Endothelial cell of umbilical vein (primary cell): ENCODE data around the gene ZNF2. TPM values are rescaled to one million over a fixed set of nuclear protein-coding genes. Genes with fewer than 3 reads are reported as not detected.

ENCODE experiments used
- BruUV-seq: library from RNA; stranded (reverse); fragments of 400-500 nt; replicated peaks from 2 replicates; lab custom pipeline; 2021; lab: Mats Ljungman, UMichigan
- CTCF ChIA-PET: fragments of 300-600, 350-600 bp; sonication (Branson Sonifier 250); formaldehyde crosslinking; loops from one replicate; lab custom pipeline; 2021; ENCODE audit warnings: antibody characterized with exemption, inconsistent platforms; lab: Charles Lee
- POLR2A ChIA-PET: fragments of 300-600, 350-600 bp; sonication (Branson Sonifier 250); formaldehyde crosslinking; loops from one replicate; lab custom pipeline; 2021; ENCODE audit warnings: antibody characterized with exemption, inconsistent platforms; lab: Charles Lee
- DNase-seq: peaks from one replicate; pipeline ENCODE4 v3.0.0-alpha.2; 2011; ENCODE audit warnings: low read depth, low spot score
- FAIRE-seq: peaks from 2 replicates; lab custom pipeline; 2011; peaks lifted over from hg19 to GRCh38; lab: Jason Lieb, UNC
- H2AFZ ChIP-seq: 2 replicates; pipeline ENCODE4 v1.6.0; 2012; ENCODE audit warnings: low read depth, low read length, control low read depth, inconsistent platforms
- H3K27ac ChIP-seq: 2 replicates; pipeline ENCODE4 v1.5.1; 2011; ENCODE audit warnings: low read depth, mild to moderate bottlenecking, control low read depth, low read length, moderate library complexity; ENCODE audit not compliant: insufficient read depth
- H3K27me3 ChIP-seq, 2 experiments: 2 replicates each; pipeline versions ENCODE4 v1.6.0 to v1.6.1; 2011; ENCODE audit warnings: low read length in 2 of 2, mixed read lengths in 1 of 2; ENCODE audit not compliant: control insufficient read depth in 2 of 2, insufficient read depth in 2 of 2
- H3K36me3 ChIP-seq, 2 experiments: 2 replicates in 1 of 2; 3 replicates in 1 of 2; pipeline ENCODE4 v1.5.1; 2011; ENCODE audit warnings: low read length in 2 of 2, mild to moderate bottlenecking in 1 of 2, moderate library complexity in 1 of 2; ENCODE audit not compliant: control insufficient read depth in 2 of 2, insufficient read depth in 2 of 2; ENCODE audit errors: extremely low read depth in 1 of 2
- H3K4me1 ChIP-seq: 3 replicates; pipeline ENCODE4 v1.5.1; 2011; ENCODE audit warnings: mild to moderate bottlenecking, low read length; ENCODE audit not compliant: control insufficient read depth, insufficient read depth; ENCODE audit errors: extremely low read depth
- H3K4me2 ChIP-seq: 2 replicates; pipeline ENCODE4 v1.6.1; 2011; ENCODE audit warnings: low read length, control low read depth, mixed read lengths; ENCODE audit not compliant: insufficient read depth
- H3K4me3 ChIP-seq, 3 experiments: fragments of 200-600 bp in 1 of 3; sonication (generic), shearing (Covaris generic) in 1 of 3; replicated peaks in 1 of 3; 2 replicates each; pipeline ENCODE4 v1.5.1; 2011 to 2016; ENCODE audit warnings: control low read depth in 3 of 3, low read length in 3 of 3, mild to moderate bottlenecking in 2 of 3, inconsistent platforms in 1 of 3, low read depth in 1 of 3, moderate library complexity in 1 of 3; ENCODE audit not compliant: insufficient read depth in 1 of 3
- H3K79me2 ChIP-seq: 2 replicates; pipeline ENCODE4 v1.6.0; 2012; ENCODE audit warnings: low read length, inconsistent platforms; ENCODE audit not compliant: control insufficient read depth, insufficient read depth
- H3K9ac ChIP-seq: replicated peaks from 2 replicates; pipeline ENCODE3; 2011; ENCODE audit warnings: low read length, control low read depth; ENCODE audit not compliant: insufficient read depth; ENCODE audit errors: extremely low read depth
- H3K9me1 ChIP-seq: replicated peaks from 3 replicates; pipeline ENCODE4 v1.6.0; 2011; ENCODE audit warnings: mild to moderate bottlenecking, low read length; ENCODE audit not compliant: control insufficient read depth, insufficient read depth; ENCODE audit errors: extremely low read depth
- H3K9me3 ChIP-seq: replicated peaks from 2 replicates; pipeline ENCODE4 v1.5.1; 2012; ENCODE audit warnings: low read length, inconsistent platforms; ENCODE audit not compliant: control insufficient read depth, insufficient read depth
- H4K20me1 ChIP-seq: replicated peaks from 2 replicates; pipeline ENCODE3; 2011; ENCODE audit warnings: mild to moderate bottlenecking, low read length; ENCODE audit not compliant: control insufficient read depth, insufficient read depth; ENCODE audit errors: extremely low read depth
- CTCF ChIP-seq, 2 donors: IDR thresholded peaks; 1 replicate in 1 of 2; 2 replicates in 1 of 2; pipeline ENCODE4 v1.5.1; 2011; ENCODE audit warnings: low read length in 2 of 2, mild to moderate bottlenecking in 2 of 2, moderate library complexity in 2 of 2, control low read depth in 1 of 2, inconsistent platforms in 1 of 2, low read depth in 1 of 2; ENCODE audit not compliant: insufficient read depth in 1 of 2; ENCODE audit errors: extremely low read depth in 1 of 2
- EZH2 ChIP-seq: IDR thresholded peaks from 2 replicates; pipeline ENCODE4 v1.6.1; 2012; ENCODE audit warnings: borderline replicate concordance, low read depth, mild to moderate bottlenecking, moderate library complexity, low read length, inconsistent platforms; ENCODE audit not compliant: severe bottlenecking
- FOS ChIP-seq: IDR thresholded peaks from 2 replicates; pipeline ENCODE4 v1.6.1; 2011; ENCODE audit warnings: mild to moderate bottlenecking, low read length, moderate library complexity, borderline replicate concordance; ENCODE audit not compliant: insufficient read depth
- GATA2 ChIP-seq: IDR thresholded peaks from 2 replicates; pipeline ENCODE4 v1.7.0; 2011; ENCODE audit warnings: low read depth, mild to moderate bottlenecking, moderate library complexity, mixed read lengths, low read length; ENCODE audit not compliant: insufficient read length, insufficient read depth
- JUN ChIP-seq: IDR thresholded peaks from 2 replicates; pipeline ENCODE4 v1.6.1; 2011; ENCODE audit warnings: borderline replicate concordance, low read depth; ENCODE audit not compliant: insufficient read length, insufficient read depth
- MAX ChIP-seq: IDR thresholded peaks from 2 replicates; pipeline ENCODE4 v1.6.1; 2011; ENCODE audit not compliant: insufficient read depth, insufficient read length
- MYC ChIP-seq: IDR thresholded peaks from one replicate; pipeline ENCODE4 v1.6.1; 2011; ENCODE audit warnings: mild to moderate bottlenecking, low read depth, low read length
- POLR2A ChIP-seq: IDR thresholded peaks from 2 replicates; pipeline ENCODE4 v1.6.1; 2012; ENCODE audit warnings: low read depth, mild to moderate bottlenecking, control low read depth, low read length
- POLR2AphosphoS5 ChIP-seq: IDR thresholded peaks from 2 replicates; pipeline ENCODE4 v1.6.1; 2012; ENCODE audit warnings: low read depth, mild to moderate bottlenecking, control low read depth, low read length, moderate library complexity; ENCODE audit not compliant: insufficient read depth
- dilution Hi-C: fragments of 300-500 bp; cut with MboI; formaldehyde crosslinking; loops from one replicate; pipeline ENCODE4 v1.15.0; 2019; ENCODE audit warnings: low sequenced_read_pairs; ENCODE audit not compliant: extremely low pct_ligation_motif_present
- intact Hi-C: fragments of 100-400 bp; cut with micrococcal nuclease; formaldehyde crosslinking; loops from one replicate; pipeline ENCODE4 v1.10.0; 2022
- polyA plus RNA-seq, 4 experiments: library from polyadenylated mRNA; depleted of rRNA in 3 of 4; stranded (reverse) in 3 of 4; unstranded in 1 of 4; fragments of >200 nt; gene quantifications; 2 replicates each; pipeline versions ENCODE4 v1.2.1 to v1.2.3, GENCODE V29; 2011 to 2012; ENCODE audit warnings: missing spikeins in 1 of 4
- total RNA-seq: library from RNA; stranded (reverse); gene quantifications from 2 replicates; pipeline ENCODE4 v1.2.3, GENCODE V29; 2021

ZNF2 gene
- total and polyA plus RNA-seq, 2 donors (not counting 3 experiments of a cell fraction or from before 2014, with no cell fraction given), result 2.2 to 4.2 TPM

GRCh38 chr2:95158891-95159619 lies 6.6 kb upstream of the ZNF2 start:
- BruUV-seq, result no TSS peak
- peak overlapping the region; percentile 91 for H2AFZ ChIP-seq
- no peaks in the 10 kb centered on the region for H3K9me1 ChIP-seq
- intact Hi-C loops (no loop called here), dilution Hi-C loops (no loop called here)
- ChIA-PET POLR2A (interaction anchor here (1.8 kb wide), 1 partner anchor 37 kb away, joined by 5 read pairs; the partner anchor contains the start of gene MRPS5), CTCF (interaction anchor here (1.6 kb wide), 1 partner anchor 37 kb away, joined by 8 read pairs; the partner anchor contains the start of gene MRPS5)
- FAIRE-seq (peak; percentile 49), DNase-seq (peak; percentile 49)
- no peaks in the 10 kb centered on the region for H3K27me3 ChIP-seq
- peaks cover 0 to 6% of the 10 kb centered on the region in 2 experiments for H3K36me3 ChIP-seq
- H3K79me2 ChIP-seq, result no peaks in the 10 kb centered on the region
- H3K9me3 ChIP-seq, result no peaks in the 10 kb centered on the region
- H3K27ac ChIP-seq, result no peak overlapping the region
- H3K4me1 ChIP-seq, result peaks cover 7% of the 10 kb centered on the region
- peak overlapping the region; percentile 85 for H3K4me2 ChIP-seq
- H4K20me1 ChIP-seq, result no peaks in the 10 kb centered on the region
- H3K4me3 ChIP-seq, result peak overlapping the region; percentile 47 to 82 (median 68)
- TF ChIP-seq EZH2 (no peak), POLR2A (no peak), POLR2AphosphoS5 (no peak), JUN (no peak), MYC (no peak), FOS (no peak), CTCF (IDR thresholded peaks at IDR 0.05; ENCODE audit: extremely low read depth in 1 of 2, insufficient read depth in 1 of 2, low read depth in 1 of 2, low read length in 2 of 2) (no peak), MAX (no peak), GATA2 (no peak)
- peak overlapping the region; percentile 67 for H3K9ac ChIP-seq
